ENCODE data around the gene TRPC4. TPM values are rescaled to one million over a fixed set of nuclear protein-coding genes. Genes with fewer than 3 reads are reported as not detected.

Gene TRPC4
- total RNA-seq, 4 donors from 2014 or later = 0.20 to 2.2 (median 0.68) TPM; not detected in 1

DNA sequence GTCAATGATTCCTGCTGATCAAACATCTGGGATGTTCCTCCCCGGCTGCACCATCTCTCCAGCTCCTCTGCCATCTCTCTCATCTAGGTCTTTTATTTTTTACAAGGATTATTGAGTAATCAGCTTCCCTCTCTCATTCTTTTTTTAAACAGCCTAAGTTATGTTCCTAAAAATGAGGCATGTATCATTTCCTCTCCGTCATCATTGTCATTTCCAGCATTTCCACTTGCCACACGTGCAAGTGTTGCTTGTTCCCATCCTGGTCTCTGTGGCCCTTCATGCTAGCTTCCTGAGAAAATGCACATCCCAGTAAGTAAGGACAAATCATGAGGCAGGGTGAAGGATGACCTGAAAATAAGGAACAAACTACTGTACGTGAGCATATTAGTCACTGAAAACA lies 168.3 kb downstream of the TRPC4 start:
- Histone ChIP-seq H3K27ac (peak overlapping the region in 1 of 4 donors; percentile 10), H3K36me3 (no peaks in the 10 kb centered on the region)
- 47 to 56% methylated on average over 3 to 4 of the region's 4 CpGs for WGBS, 2 donors (ENCODE audit: low coverage in 1 of 2)

DNA sequence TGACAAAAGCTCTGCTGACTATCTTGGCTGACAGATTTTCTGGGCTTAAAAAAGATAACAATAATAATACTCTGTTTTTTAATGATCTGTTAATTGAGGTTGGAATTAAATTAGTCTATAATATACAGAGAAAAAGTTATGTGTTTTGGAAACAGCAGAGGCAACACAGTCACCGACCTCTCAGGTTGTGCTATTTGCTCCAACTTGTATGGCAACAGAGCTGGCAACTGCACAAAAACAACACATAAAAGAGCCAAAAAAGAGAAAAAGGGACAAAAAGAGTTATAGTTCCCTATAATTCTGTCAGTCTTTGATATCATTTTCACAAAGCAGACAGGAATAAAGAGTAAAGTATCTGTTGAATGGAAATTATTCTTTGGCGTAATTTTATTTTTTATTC lies 168.7 kb downstream of the TRPC4 start:
- Histone ChIP-seq H3K36me3 (no peaks in the 10 kb centered on the region), H3K9me3 (no peaks in the 10 kb centered on the region), H3K27ac (peak overlapping the region in 1 of 4 donors; percentile 10), H3K27me3 (no peaks in the 10 kb centered on the region), H3K4me1 (no peaks in the 10 kb centered on the region), H3K4me3 (no peak overlapping the region)
- in situ Hi-C loops (cut with MboI; ENCODE audit: low pct_ligation_motif_present in 1 of 4, low pct_unique_long_range_greater_than_20kb in 1 of 4, low sequenced_read_pairs in 3 of 4) = no loop called here
- intact Hi-C loops (cut with DNase I; ENCODE audit: low total_unique reads) = no loop called here
- DNase-seq = no peak
- TF ChIP-seq EP300 (IDR thresholded peaks at IDR 0.05; ENCODE audit: low read depth) (no peak), POLR2AphosphoS5 (IDR thresholded peaks at IDR 0.05) (no peak), POLR2A (IDR thresholded peaks at IDR 0.05) (no peak)
- TF ChIP-seq, protein P1, sequence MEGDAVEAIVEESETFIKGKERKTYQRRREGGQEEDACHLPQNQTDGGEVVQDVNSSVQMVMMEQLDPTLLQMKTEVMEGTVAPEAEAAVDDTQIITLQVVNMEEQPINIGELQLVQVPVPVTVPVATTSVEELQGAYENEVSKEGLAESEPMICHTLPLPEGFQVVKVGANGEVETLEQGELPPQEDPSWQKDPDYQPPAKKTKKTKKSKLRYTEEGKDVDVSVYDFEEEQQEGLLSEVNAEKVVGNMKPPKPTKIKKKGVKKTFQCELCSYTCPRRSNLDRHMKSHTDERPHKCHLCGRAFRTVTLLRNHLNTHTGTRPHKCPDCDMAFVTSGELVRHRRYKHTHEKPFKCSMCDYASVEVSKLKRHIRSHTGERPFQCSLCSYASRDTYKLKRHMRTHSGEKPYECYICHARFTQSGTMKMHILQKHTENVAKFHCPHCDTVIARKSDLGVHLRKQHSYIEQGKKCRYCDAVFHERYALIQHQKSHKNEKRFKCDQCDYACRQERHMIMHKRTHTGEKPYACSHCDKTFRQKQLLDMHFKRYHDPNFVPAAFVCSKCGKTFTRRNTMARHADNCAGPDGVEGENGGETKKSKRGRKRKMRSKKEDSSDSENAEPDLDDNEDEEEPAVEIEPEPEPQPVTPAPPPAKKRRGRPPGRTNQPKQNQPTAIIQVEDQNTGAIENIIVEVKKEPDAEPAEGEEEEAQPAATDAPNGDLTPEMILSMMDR (IDR thresholded peaks at IDR 0.05) = no peak
- 75 to 76% methylated on average over 2 of the region's 2 CpGs for WGBS, 2 donors (ENCODE audit: low coverage in 1 of 2)

More for the DNA sequence above, 168.3 kb downstream of the TRPC4 start:
- H3K9me3 ChIP-seq = no peaks in the 10 kb centered on the region
- DNase-seq = no peak
- no peaks in the 10 kb centered on the region for H3K4me1 ChIP-seq
- intact Hi-C loops (cut with DNase I; ENCODE audit: low total_unique reads) (no loop called here), in situ Hi-C loops (cut with MboI; ENCODE audit: low pct_ligation_motif_present in 1 of 4, low pct_unique_long_range_greater_than_20kb in 1 of 4, low sequenced_read_pairs in 3 of 4) (no loop called here)
- TF ChIP-seq EP300 (IDR thresholded peaks at IDR 0.05; ENCODE audit: low read depth) = no peak
- no peak for TF ChIP-seq POLR2A (IDR thresholded peaks at IDR 0.05)
- no peak for TF ChIP-seq POLR2AphosphoS5 (IDR thresholded peaks at IDR 0.05)
- TF ChIP-seq, protein P1 (IDR thresholded peaks at IDR 0.05) = no peak
- no peaks in the 10 kb centered on the region for H3K27me3 ChIP-seq
- H3K4me3 ChIP-seq = no peak overlapping the region

DNA sequence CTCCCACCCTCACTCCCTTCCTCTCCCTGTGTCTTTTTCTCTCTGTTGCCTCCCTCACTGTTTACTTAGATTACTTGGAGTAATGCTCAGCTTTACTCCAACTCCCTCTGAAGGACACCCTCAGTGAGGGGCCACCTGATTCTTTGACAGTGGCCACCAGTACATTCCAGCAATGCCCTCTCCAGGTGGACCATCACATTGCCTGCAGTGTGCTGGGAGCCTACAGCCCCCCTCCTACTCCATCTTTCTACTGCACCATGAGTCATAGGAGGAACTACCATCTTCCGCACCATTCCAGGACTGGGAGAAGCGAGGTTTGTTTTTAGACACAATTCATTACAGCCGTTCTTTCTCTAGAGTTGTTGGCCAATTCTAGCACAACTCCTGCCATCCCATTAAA lies 174.4 kb downstream of the TRPC4 start:
- WGBS, 2 donors (ENCODE audit: low coverage in 1 of 2) = 89 to 90% methylated on average over 3 of the region's 3 CpGs
- H3K36me3 ChIP-seq = no peaks in the 10 kb centered on the region
- in situ Hi-C loops (cut with MboI; ENCODE audit: low pct_ligation_motif_present in 1 of 4, low pct_unique_long_range_greater_than_20kb in 1 of 4, low sequenced_read_pairs in 3 of 4) (no loop called here), intact Hi-C loops (cut with DNase I; ENCODE audit: low total_unique reads) (no loop called here)
- TF ChIP-seq EP300 (IDR thresholded peaks at IDR 0.05; ENCODE audit: low read depth) (no peak), POLR2A (IDR thresholded peaks at IDR 0.05) (no peak), POLR2AphosphoS5 (IDR thresholded peaks at IDR 0.05) (no peak)
- TF ChIP-seq, protein P1 (IDR thresholded peaks at IDR 0.05) = no peak
- H3K9me3 ChIP-seq = no peaks in the 10 kb centered on the region
- no peaks in the 10 kb centered on the region for H3K27me3 ChIP-seq
- H3K4me3 ChIP-seq = no peak overlapping the region
- no peak overlapping the region for H3K27ac ChIP-seq
- no peak for DNase-seq
- no peaks in the 10 kb centered on the region for H3K4me1 ChIP-seq

DNA sequence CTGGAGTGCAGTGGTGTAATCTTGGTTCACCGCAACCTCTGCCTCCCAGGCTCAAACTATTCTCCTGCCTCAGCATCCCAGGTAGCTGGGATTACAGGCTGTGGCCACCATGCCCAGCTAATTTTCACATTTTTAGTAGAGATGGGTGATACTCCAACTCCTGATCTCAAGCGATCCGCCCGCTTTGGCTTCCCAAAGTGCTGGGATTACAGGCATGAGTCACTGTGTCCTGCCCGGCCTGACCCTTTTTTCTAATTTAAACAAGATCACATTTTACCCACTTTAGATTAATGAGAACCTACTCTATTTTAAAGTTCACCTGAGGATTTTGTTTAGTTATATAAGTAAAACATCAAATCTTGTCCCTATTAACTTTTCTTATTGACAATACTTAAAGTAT lies 179.2 kb downstream of the TRPC4 start:
- 82 to 87% methylated on average over 5 of the region's 5 CpGs for WGBS, 2 donors (ENCODE audit: low coverage in 1 of 2)
- in situ Hi-C loops (cut with MboI; ENCODE audit: low pct_ligation_motif_present in 1 of 4, low pct_unique_long_range_greater_than_20kb in 1 of 4, low sequenced_read_pairs in 3 of 4) = no loop called here
- intact Hi-C loops (cut with DNase I; ENCODE audit: low total_unique reads) = no loop called here

More for the DNA sequence above, 179.2 kb downstream of the TRPC4 start:
- Histone ChIP-seq H3K4me3 (no peak overlapping the region), H3K27me3 (no peaks in the 10 kb centered on the region), H3K36me3 (no peaks in the 10 kb centered on the region), H3K27ac (no peak overlapping the region), H3K4me1 (no peaks in the 10 kb centered on the region), H3K9me3 (no peaks in the 10 kb centered on the region)
- TF ChIP-seq, protein P1 (IDR thresholded peaks at IDR 0.05) = no peak
- TF ChIP-seq EP300 (IDR thresholded peaks at IDR 0.05; ENCODE audit: low read depth) = no peak
- DNase-seq = no peak

All from transverse colon (tissue), 4 donors.